GM18858 (cell line): ENCODE data around the gene PHYH.
"Not testable (repeated sequence)": the region's sequence is repeated elsewhere in the genome, so short reads cannot be mapped to it uniquely, and the experiment has no call there.

Experiments
- ATAC-seq: cut with Tn5 transposase; IDR thresholded peaks from one replicate; pipeline ENCODE4 v1.9.1; 2021; ENCODE audit not compliant: unreplicated experiment

Gene PHYH

DNA sequence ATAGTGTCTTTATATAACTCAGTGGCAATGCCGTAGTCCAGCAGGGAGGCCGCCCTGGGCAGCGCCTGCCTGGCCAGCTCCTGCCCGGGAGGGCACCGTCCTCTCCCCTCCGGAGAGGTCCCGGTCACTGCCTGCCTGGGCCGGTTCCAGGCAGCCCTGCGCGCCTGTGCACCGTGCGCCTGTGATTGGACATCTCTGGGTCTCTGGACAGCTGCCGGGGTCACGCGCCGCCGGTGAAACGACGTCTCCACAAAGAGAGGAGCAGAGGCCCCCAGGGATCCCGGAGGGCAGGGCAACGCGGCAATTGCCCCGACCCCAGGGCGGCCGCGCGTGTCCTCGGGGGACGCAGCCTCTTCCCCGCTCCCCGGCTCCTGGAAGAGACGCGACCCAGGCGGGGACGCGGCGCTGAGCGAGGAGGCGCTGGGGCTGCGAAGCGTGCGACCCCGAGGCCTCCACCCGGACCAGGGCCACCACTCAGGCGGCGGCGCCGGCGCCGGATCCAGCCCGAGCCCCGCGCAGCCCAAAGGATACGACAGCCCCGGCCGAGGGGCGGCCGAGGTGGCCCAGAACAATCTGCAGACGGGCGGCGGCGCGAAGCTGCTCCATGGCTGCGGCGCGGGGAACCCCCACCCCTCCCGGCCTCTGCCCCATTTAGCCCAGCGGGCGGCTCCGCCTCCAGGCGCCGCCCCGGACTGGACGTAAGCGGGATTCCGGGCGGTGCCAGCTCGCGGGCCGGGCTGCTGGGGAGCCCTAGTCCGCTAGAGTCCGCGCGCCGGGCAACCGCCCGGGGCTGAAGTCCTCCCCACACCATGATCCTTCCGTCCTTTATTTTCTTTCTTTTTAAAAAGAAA lies at the start of gene PHYH:
TSS of gene PHYH (minus strand) at position 628 of the 851 bp plus-strand sequence. CDS start at position 606, 22 bp downstream.
- ATAC-seq: peak; percentile 74

DNA sequence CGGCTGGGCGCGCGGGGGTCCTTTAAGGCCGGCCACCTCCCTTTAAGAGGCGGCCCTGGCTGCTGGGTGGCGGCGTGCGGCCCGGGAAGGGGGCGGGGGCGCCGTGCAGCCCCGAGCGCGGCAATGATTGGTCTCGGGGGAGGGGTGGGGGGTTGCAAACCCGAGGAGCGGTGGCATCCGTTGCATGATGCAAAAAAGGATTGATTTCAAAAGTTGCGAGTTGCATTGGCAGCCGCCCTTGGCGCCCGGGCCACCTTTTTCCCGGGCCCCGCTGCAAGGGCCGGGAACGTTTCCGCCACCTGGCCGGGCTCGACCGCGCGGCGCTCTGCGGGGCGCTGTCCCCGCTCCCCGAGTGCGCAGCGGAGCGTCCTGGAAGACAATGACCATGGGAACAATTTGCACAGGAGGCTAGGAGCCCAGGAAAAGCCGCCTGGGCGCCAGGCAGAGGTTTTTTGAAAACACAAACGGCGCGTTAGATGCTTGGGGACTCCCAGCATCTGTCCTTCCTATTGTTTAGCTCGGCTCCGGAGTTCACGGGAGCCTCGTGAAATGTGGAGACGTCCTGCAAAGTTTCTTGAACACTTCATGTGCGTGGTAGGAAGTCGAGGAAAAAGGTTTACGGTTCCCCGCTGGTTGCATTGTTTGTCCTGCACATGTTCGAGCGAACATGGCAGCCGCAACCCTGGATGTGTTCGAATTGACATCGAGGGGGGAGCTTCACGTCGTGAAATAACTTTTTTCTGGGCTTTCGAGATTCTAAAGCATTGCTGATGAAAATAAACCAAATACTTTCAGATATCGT lies 48.6 kb upstream of the PHYH start, which contains the start of gene SEPHS1:
TSS of gene SEPHS1 (minus strand) at position 78 of the 802 bp plus-strand sequence. CDS start 3,343 bp downstream, outside the sequence.
- peak; percentile 48 for ATAC-seq

DNA sequence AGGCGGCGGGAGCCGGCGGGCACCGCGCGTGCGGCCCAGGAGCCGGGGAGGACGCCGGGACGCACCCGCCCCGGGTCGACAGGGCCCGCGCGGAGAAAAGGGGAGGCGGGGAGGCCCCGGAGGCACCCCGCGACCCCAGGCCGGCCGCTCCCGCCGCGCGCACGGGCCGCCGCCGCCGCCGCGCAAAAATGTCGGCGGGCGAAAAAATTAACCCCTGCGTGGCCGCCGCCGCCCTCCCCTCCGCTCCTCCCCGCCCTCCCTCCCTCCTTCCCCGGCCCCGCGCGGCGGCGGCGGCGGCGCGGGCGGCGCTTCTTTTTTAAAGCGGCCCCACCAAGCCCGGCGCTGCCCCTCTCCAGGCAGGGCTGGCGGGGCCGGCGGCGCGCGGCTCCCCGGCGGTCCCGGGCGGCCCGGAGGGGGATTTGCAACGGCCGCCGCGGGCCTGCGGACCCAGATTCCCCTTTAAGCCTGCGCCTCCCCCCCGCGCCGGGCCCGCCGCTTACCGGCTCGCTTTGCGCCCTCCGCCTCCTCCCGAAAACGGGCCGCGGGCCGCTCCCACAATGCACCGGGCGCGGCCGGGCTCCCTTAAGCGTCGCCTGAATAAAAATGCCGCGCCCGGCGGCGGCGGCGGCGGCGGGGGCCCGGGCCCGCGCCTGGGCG lies 47.8 kb upstream of the PHYH start:
- ATAC-seq: peak; percentile 46

DNA sequence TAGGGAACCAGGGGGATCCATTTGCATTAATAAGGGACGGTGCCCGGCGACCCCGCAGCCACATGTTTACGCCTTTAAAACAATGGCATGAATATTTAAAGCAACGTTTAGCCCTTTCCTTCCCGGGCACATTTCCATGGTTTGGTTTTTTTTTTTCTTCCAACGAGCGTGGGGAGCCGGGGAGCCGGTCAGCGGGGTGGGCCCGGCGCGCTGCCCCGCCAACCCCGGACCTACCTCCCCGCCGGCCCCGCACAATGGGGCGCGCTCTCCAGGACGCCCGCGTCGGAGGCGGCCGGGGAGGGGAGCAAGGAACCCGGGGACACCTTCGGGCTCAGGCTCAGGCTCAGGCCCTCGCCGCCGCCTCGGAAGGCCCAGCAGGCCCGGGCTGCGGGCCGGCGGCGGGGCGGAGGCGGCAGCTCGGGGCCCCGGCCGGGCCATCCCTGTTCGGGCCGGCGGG lies 47.2 kb upstream of the PHYH start:
- ATAC-seq: peak; percentile 17

DNA sequence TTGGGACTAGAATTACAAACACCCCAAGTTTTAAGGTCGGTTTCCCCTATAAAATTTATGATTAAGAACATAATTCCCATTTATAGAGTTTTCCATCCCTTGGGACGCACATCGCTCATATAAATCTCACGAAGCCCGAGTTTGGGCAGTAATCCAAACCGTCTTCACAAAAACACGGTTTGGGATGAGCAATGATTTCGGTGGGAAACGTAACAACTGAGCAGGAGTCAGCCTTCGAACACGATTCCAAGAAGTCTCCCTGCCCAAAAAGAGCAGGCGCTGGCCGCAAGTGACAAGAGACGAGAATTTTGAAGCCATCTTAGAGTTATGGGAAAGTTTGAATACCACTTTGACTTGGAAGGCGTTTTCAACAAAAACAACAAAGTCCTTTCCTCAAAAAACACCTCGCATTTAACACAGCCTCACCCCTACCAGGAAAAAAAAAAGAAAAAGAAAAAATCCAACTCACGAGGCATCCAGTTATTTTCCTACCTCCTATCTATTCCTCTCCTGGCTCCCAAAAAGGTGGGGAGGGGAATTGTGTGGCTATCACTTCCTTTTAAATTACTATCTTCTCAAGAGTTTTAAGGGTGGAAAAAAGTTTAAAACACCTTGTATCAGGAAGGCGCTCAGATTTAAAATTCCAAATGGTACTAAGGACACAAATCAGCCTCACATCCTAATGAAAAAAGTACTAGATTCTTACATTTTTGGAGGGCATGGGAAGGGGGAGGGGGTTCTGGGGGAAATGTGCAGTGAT lies 46.6 kb upstream of the PHYH start:
- ATAC-seq: no peak

DNA sequence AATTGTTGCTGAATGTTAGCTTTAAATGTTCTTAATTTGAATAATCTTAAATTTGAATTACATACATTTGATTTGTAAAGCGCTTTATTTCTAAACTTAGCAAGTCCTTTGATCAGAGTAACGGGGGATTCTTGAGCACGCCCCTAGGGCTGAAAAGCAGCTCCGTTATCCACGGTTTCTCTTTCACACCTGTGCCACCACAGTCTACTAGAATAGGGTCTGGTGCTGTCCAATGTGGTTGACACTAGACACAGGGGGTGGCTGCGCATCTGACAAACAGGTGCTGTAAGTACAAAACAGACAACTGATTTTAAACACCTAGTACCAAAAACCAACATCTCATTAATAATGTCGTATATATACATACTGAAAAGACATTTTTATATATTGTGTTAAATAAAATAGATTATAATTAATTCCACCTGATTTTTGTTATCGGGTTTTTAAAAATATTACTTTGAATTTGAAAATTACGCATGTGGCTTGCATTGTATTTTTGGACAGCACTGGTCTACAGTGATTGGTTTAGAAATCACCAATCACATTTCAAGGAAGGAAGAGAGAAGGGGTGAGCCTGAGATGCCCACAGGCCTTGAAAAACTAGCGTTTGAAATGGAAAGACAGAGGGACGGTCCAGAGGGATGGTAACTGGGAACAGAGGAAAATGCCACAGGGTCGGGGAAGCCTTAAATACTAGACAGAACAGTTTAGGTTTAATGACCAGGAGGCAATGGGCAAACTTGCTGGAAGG lies 40.9 kb upstream of the PHYH start:
- ATAC-seq: peak; percentile 79

DNA sequence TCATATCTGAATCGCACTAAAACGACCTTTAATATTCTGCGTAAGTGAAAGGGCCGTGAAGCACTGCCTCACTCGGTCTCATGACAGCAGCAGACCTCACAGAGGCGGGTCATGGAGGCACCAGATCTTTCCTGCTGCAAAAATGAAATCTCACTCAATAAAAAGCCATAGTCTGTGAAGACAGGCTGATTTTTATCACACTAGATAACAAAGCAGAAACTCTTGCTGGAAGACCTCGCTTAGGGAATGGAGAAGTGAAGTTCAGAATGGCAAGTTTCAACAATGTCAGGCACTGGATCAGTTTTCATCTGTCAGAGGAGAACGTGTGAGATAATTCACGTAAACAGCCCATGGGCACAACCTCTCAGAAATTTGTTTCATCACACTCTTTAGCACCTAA lies 40.2 kb upstream of the PHYH start:
- ATAC-seq: no peak

DNA sequence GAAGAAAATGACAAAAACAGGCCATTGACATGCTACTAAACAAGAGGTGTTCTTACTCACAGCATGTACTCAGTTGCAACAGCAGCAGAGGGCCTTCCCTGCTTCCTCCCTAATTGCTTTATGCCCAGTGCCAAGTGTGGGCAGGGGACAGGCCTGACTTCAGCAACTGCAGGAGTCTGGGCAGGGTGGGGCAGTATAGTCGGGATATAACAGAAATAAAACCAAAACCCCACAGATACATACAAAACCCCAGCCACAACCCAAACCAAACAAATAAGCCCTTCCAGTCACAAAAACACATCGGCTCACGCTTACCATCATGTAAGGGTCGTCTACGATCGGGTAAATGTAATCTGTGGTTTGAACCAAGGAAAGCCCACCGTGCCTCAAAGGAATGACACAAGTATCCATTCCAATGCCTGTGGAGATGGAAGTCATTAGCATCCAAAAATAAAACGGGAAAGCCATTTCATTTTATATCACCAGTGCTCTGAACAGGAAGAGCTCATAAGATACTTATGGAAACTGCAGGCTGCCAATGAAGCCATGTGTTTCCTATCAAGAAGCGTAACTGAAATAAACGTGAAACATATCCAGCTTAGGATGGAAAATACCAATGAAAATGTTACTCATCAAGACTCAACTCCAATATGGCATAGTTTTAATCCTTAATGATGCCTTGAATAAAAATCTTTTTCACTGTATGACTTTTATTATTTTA lies 38.7 kb upstream of the PHYH start:
- ATAC-seq: no peak

DNA sequence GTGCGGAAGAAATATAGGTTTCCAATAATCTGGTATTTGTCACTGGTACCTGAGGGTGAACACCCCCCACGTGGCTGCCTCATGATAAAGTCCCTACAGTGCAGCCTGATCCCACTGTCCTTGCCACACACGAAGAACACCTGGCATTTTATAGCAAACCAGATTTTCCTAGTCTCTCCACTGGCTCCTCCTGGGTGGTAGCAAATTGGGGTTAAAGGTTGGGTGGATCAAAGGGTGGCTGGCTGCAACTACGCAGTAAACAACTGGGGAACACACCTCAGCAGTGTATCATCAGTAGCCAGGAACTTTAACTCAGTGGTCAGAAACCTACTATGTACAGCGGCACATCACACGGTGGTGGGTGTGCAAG lies 37.9 kb upstream of the PHYH start:
- ATAC-seq: no peak

DNA sequence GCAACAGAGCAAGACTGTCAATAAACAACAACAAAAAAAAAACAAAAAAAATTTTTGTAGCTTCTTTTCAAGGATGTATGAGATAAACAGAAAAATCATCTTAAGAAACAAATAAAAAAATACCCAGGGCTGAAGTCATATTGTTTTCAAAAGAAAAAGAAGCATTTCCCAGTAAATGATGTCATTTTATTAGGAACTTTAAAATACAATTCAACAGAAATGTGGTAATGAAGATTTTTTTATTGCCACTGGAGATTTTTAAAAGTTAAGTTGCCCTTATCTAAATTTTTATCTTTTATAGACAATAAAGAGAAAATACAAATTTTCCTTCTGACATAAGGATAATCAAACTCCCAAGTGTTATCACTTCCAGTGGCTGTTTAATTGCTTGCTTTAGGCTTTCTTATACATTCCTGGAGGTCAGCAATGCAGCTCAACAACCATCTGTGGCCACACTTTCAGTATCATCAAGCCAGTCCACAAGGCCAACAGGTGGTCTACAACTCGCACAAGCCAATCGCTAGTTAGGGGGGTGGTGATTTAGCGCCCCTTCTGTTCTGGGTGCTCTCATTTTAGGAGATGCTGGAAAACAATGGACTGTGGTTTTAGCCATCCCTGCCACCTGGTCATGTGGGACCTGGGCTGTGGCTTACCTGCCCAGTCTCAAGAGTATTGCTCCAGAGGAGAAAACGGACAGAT lies 37.4 kb upstream of the PHYH start:
- no peak for ATAC-seq

DNA sequence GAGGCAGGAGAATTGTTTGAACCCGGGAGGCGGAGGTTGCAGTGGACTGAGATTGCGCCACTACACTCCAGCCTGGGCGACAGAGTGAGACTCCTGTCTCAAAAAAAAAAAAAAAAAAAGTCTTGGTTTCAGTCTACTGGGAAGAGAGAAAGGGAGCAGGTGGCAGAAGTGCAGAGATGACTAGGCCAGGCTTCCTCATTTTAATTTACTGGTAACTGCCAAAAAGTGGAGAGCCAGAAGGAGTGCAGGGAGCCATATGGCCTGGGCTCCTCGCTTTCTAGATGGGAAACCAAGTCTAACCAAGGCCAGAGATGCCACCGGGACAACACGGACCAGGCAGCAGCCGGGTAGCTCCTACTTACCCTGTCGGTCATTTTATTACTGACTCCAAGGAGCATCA lies 36.0 kb upstream of the PHYH start:
- no peak for ATAC-seq

DNA sequence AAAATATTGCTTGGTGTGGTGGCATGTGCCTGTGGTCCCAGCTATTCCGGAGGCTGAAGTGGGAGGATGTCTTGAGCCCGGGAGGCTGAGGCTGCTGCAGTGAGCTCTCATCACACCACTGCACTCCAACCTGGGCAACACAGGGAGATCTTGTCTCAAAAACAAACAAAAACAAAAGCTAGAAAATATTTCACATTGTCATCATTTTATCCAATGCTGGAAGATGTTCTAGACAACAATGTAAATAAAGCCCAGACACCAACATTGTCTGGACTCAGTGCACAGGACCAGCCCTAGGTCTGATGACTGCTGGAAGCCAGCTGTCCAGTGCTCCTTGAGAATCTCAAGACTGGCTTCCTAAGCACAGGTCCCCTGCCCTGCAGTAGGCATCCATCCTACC lies 34.7 kb upstream of the PHYH start:
- no peak for ATAC-seq

DNA sequence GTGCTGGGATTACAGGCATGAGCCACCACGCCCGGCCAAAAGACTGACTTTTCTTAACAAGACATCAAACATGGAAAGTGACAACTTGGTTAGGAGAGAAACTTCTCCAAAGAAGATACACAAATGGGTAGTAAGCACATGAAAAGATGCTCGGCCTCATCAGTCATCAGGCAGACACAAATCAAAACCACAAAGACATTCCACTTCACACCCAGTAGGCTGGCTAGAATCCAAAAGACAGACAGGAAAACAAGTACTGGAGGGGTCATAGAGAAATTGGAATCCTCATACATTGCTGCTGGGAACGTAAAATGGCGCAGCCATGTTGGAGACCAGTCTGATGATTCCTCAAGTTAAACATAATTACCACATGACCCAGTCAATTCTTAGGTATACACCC lies 31.8 kb upstream of the PHYH start:
- ATAC-seq: no peak

DNA sequence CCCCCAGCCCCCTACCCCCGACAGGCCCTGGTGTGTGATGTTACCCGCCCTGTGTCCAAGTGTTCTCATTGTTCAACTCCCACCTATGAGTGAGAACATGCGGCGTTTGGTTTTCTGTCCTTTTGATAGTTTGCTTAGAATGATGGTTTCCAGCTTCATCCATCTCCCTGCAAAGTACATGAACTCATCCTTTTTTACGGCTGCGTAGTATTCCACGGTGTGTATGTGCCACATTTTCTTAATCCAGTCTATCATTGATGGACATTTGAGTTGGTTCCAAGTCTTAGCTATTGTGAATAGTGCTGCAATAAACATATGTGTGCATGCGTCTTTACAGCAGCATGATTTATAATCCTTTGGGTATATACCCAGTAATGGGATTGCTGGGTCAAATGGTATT lies 31.1 kb upstream of the PHYH start:
- ATAC-seq: not testable (repeated sequence)

DNA sequence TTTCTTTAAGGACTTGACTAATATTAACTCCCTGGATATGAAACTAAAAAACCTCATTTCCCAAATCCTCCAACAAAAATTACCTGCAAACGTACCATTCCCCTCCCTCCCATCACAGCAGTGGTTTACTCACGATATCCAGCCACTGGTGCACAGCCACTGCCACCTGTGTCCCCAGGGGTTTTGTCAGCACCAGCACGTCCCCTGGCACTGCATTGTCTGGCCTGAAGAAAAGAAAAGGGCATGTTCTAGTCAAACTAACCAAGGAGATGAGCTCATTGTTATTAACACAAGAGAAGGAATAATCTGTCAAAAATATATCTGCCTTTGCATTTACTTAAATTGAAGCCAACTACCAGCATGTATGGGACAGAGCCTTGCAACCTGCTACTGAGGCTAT lies 29.7 kb upstream of the PHYH start:
- ATAC-seq: no peak

DNA sequence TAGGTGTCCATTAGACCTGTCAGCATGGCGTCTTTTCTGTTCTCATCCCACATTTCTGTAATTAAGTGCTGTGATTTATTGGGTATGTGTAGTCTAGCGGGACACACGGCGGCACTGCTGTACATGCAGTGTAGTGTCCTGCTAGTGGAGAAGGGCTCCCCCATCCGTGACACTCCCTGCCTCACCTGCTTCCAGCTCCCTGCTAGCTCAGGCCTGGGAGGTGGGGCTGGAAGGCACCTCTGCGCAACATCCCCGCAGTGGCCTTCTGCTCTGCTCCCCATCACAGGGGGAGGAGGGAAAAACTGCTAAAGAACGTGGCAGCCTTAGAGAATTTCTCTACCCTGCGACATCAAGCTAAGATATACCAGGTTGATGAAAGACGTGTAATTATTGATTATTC lies 28.7 kb upstream of the PHYH start:
- no peak for ATAC-seq

DNA sequence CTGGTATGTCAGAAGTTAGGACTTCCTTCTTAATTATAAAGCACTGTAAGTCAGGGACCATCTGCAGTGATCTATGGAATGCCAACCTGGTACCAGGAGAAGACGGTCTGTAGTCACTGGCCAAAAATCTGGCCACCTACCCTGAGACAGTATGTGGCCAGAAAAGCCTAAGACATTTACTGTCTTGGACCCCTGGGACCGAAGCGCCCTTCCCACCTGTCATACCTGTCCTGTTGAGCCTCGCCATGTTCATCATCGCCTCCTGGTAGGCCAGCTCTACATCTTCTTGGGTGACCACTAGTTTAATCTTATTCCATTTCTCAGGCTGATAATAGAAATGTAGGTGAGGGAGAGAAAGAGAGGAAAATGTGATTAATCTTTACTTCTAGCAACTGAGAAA lies 28.3 kb upstream of the PHYH start:
- no peak for ATAC-seq

DNA sequence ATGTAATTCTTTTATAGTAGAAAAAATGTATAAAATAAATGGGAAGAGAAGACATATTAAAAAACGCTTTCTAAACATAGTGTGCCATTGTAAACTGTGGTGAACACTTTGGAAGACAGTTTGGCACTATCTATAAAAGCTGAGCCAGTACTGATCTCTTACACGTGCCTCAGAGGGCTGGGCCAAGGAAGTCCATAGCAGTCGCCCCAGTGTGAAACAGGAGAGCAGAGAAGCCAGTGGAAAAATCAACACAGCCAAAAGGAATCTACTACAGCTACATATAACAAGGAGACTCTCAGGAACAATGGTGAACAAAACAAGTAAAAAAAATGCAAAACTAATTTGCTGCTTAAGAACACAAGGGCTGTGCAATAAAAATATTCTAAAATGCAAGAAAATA lies 27.7 kb upstream of the PHYH start:
- ATAC-seq: no peak

DNA sequence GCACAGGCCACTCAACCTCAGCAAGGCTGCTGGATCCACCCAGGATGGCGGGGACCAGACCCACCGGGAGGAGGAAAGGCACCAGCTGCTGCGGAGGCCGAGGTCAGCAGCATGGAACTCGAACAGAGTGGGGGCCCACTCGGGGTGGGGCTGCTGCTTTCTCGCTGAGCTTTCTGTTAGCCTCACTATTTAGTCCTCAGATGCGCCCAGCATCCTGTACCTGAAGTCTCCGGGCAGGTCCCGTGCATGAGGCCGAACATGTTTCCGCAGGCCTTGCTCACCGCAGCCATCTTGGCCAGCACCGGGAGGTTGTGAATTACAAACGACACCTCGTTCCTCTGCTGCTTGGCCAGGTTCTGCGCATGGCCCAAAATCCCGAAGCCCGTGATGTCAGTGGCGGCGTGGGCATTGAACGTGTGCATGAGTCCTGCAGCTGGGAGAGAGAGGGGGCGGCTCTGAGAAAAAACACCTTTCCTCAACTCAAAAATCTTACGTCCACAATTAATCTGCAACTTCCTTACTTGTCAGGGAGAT lies 22.8 kb upstream of the PHYH start:
- ATAC-seq: no peak
